H1 (cell line): ENCODE results near the gene GTF2F2. TPM values are rescaled to one million over a fixed set of nuclear protein-coding genes. Genes with fewer than 3 reads are reported as not detected.

Experiments
- CTCF ChIA-PET: fragments of 300-600 bp; sonication (Branson Sonifier 250); formaldehyde crosslinking; loops from one replicate; lab custom pipeline; 2021; ENCODE audit not compliant: partially characterized antibody; lab: Charles Lee
- POLR2A ChIA-PET: fragments of 300-600 bp; sonication (Branson Sonifier 250); formaldehyde crosslinking; loops from one replicate; lab custom pipeline; 2021; ENCODE audit warnings: inconsistent platforms; ENCODE audit not compliant: partially characterized antibody; lab: Charles Lee
- DNase-seq, 2 experiments: peaks; one replicate each; pipeline versions ENCODE4 v3.0.0 to v3.0.0-alpha.2; 2010 to 2022; ENCODE audit warnings: low spot score in 2 of 2, low read depth in 1 of 2, mixed read lengths in 1 of 2
- FAIRE-seq: peaks from 2 replicates; lab custom pipeline; 2011; peaks lifted over from hg19 to GRCh38; lab: Jason Lieb, UNC
- H2AFZ ChIP-seq: 2 replicates; pipeline ENCODE4 v1.8.1; 2012; ENCODE audit warnings: low read length, inconsistent platforms
- H2AK5ac ChIP-seq: 2 replicates; pipeline ENCODE4 v1.6.1; 2013; ENCODE audit warnings: low read depth, low read length
- H2BK120ac ChIP-seq: replicated peaks from 2 replicates; pipeline ENCODE3; 2013; ENCODE audit warnings: low read depth, low read length, inconsistent platforms
- H2BK12ac ChIP-seq: 2 replicates; pipeline ENCODE4 v1.6.1; 2013; ENCODE audit warnings: low read depth, low read length
- H2BK15ac ChIP-seq: 2 replicates; pipeline ENCODE4 v1.6.1; 2013; ENCODE audit warnings: low read length
- H2BK20ac ChIP-seq: 2 replicates; pipeline ENCODE4 v1.6.1; 2013; ENCODE audit warnings: low read length
- H2BK5ac ChIP-seq: 2 replicates; pipeline ENCODE4 v1.6.1; 2013; ENCODE audit warnings: low read depth, low read length
- H3K14ac ChIP-seq: 2 replicates; pipeline ENCODE4 v1.6.1; 2013; ENCODE audit warnings: inconsistent platforms; ENCODE audit not compliant: insufficient read length
- H3K18ac ChIP-seq: 2 replicates; pipeline ENCODE4 v1.6.1; 2013; ENCODE audit warnings: low read length; ENCODE audit errors: extremely low read depth
- H3K23ac ChIP-seq: 2 replicates; pipeline ENCODE4 v1.6.1; 2013; ENCODE audit warnings: inconsistent platforms; ENCODE audit not compliant: insufficient read length
- H3K23me2 ChIP-seq: 2 replicates; pipeline ENCODE4 v1.6.1; 2013; ENCODE audit warnings: low read depth, low read length
- H3K27ac ChIP-seq: 2 replicates; pipeline ENCODE4 v1.6.1; 2011; ENCODE audit warnings: low read depth, low read length, inconsistent platforms
- H3K27me3 ChIP-seq, 4 experiments: replicated peaks in 1 of 4; 1 replicate in 1 of 4; 2 replicates in 3 of 4; pipeline versions ENCODE4 v1.6.1 to v1.8.1; 2011 to 2013; ENCODE audit warnings: low read length in 3 of 4, mild to moderate bottlenecking in 3 of 4, inconsistent platforms in 2 of 4, mixed read lengths in 2 of 4, moderate library complexity in 1 of 4; ENCODE audit not compliant: control insufficient read depth in 3 of 4, insufficient read depth in 3 of 4; ENCODE audit errors: extremely low read depth in 1 of 4
- H3K36me3 ChIP-seq, 4 experiments: 2 replicates each; pipeline versions ENCODE4 v1.6.1 to v1.8.1; 2011 to 2013; ENCODE audit warnings: mild to moderate bottlenecking in 4 of 4, low read length in 3 of 4, moderate library complexity in 2 of 4, control low read depth in 1 of 4, inconsistent platforms in 1 of 4; ENCODE audit not compliant: insufficient read depth in 4 of 4, control insufficient read depth in 2 of 4
- H3K4ac ChIP-seq: replicated peaks from 2 replicates; pipeline ENCODE3; 2013; ENCODE audit warnings: low read length, low read depth, mixed read lengths, inconsistent platforms; ENCODE audit not compliant: insufficient read length
- H3K4me1 ChIP-seq, 4 experiments: replicated peaks in 1 of 4; 1 replicate in 1 of 4; 2 replicates in 3 of 4; pipeline versions ENCODE4 v1.6.1 to v1.8.1; 2011 to 2013; ENCODE audit warnings: low read length in 3 of 4, inconsistent platforms in 2 of 4, mixed read lengths in 1 of 4; ENCODE audit not compliant: insufficient read depth in 4 of 4, control insufficient read depth in 3 of 4
- H3K4me2 ChIP-seq, 2 experiments: 2 replicates each; pipeline versions ENCODE4 v1.6.1 to v1.8.1; 2011 to 2013; ENCODE audit warnings: low read depth in 2 of 2, low read length in 2 of 2, control low read depth in 1 of 2, inconsistent platforms in 1 of 2, mild to moderate bottlenecking in 1 of 2; ENCODE audit not compliant: insufficient read depth in 1 of 2
- H3K4me3 ChIP-seq, 4 experiments: fragments of 200-600, 300-600 bp in 1 of 4; sonication (generic), shearing (Covaris generic), sonication (Bioruptor Twin) in 1 of 4; 2 replicates each; pipeline versions ENCODE4 v1.5.1 to v1.8.1; 2011 to 2016; ENCODE audit warnings: low read length in 4 of 4, low read depth in 3 of 4, control low read depth in 2 of 4, inconsistent platforms in 2 of 4, mild to moderate bottlenecking in 2 of 4, mixed read lengths in 1 of 4, moderate library complexity in 1 of 4; ENCODE audit not compliant: insufficient read depth in 2 of 4; ENCODE audit errors: extremely low read depth in 1 of 4
- H3K56ac ChIP-seq: replicated peaks from 2 replicates; pipeline ENCODE3; 2013; ENCODE audit warnings: low read depth, mild to moderate bottlenecking, mixed read lengths, low read length, inconsistent platforms; ENCODE audit not compliant: insufficient read length
- H3K79me1 ChIP-seq: 2 replicates; pipeline ENCODE4 v1.6.1; 2013; ENCODE audit warnings: low read depth, low read length, control low read depth
- H3K79me2 ChIP-seq, 2 experiments: 2 replicates each; pipeline versions ENCODE4 v1.6.1 to v1.8.1; 2012 to 2013; ENCODE audit warnings: low read length in 2 of 2, mild to moderate bottlenecking in 2 of 2, inconsistent platforms in 1 of 2; ENCODE audit not compliant: insufficient read depth in 2 of 2, control insufficient read depth in 1 of 2
- H3K9ac ChIP-seq, 4 experiments: replicated peaks in 1 of 4; 1 replicate in 1 of 4; 2 replicates in 3 of 4; pipeline versions ENCODE4 v1.6.1 to v1.8.1; 2011 to 2013; ENCODE audit warnings: low read depth in 3 of 4, low read length in 3 of 4, control low read depth in 2 of 4, mild to moderate bottlenecking in 2 of 4, moderate library complexity in 2 of 4, inconsistent platforms in 1 of 4; ENCODE audit errors: extremely low read depth in 1 of 4
- H3K9me3 ChIP-seq, 2 experiments: 2 replicates each; pipeline versions ENCODE4 v1.6.1 to v1.8.1; 2012 to 2013; ENCODE audit warnings: mild to moderate bottlenecking in 2 of 2, moderate library complexity in 2 of 2, control low read depth in 1 of 2, inconsistent platforms in 1 of 2, low read depth in 1 of 2, low read length in 1 of 2, mixed read lengths in 1 of 2; ENCODE audit not compliant: insufficient read depth in 2 of 2
- H4K20me1 ChIP-seq, 2 experiments: replicated peaks in 1 of 2; 2 replicates each; pipeline versions ENCODE3 to v1.8.1; 2011 to 2013; ENCODE audit warnings: inconsistent platforms in 2 of 2, low read length in 2 of 2, mild to moderate bottlenecking in 1 of 2; ENCODE audit not compliant: insufficient read depth in 2 of 2, control insufficient read depth in 1 of 2
- H4K5ac ChIP-seq: 2 replicates; pipeline ENCODE4 v1.6.1; 2013; ENCODE audit warnings: low read length, low read depth, mixed read lengths, inconsistent platforms; ENCODE audit not compliant: insufficient read length
- H4K8ac ChIP-seq: 2 replicates; pipeline ENCODE4 v1.8.0; 2013; ENCODE audit warnings: mild to moderate bottlenecking, moderate library complexity, low read length, inconsistent platforms; ENCODE audit not compliant: insufficient read depth; ENCODE audit errors: extremely low read depth
- H4K91ac ChIP-seq: replicated peaks from 2 replicates; pipeline ENCODE3; 2013; ENCODE audit warnings: low read length, mixed read lengths, inconsistent platforms; ENCODE audit not compliant: insufficient read length
- CBX5 ChIP-seq: fragments of 300-800, 300-1000 bp; sonication (generic); IDR thresholded peaks from 2 replicates; pipeline ENCODE4 v1.7.1; 2016; ENCODE audit warnings: antibody characterized with exemption, low read length, low read depth
- CHD1 ChIP-seq: IDR thresholded peaks from 2 replicates; pipeline ENCODE4 v1.6.1; 2012; ENCODE audit warnings: low read depth, low read length, improper control_type of control experiment
- KDM1A ChIP-seq: fragments of 200-600, 300-600 bp; sonication (generic); IDR thresholded peaks from 2 replicates; pipeline ENCODE4 v1.7.1; 2016; ENCODE audit warnings: mild to moderate bottlenecking, low read length, borderline replicate concordance
- KDM5A ChIP-seq: fragments of 200-600 bp; IDR thresholded peaks from 2 replicates; pipeline ENCODE4 v1.7.1; 2012; ENCODE audit warnings: mild to moderate bottlenecking, low read length, inconsistent platforms, mixed read lengths
- MAFK ChIP-seq: IDR thresholded peaks from 2 replicates; pipeline ENCODE4 v1.6.1; 2012; ENCODE audit warnings: low read depth, mild to moderate bottlenecking, improper control_type of control experiment, low read length
- SP1 ChIP-seq: IDR thresholded peaks from 2 replicates; pipeline ENCODE4 v1.6.1; 2011; ENCODE audit warnings: low read depth, low read length
- SP2 ChIP-seq: IDR thresholded peaks from 2 replicates; pipeline ENCODE4 v1.6.1; 2012; ENCODE audit warnings: mild to moderate bottlenecking, low read length, inconsistent platforms
- SP4 ChIP-seq: IDR thresholded peaks from 2 replicates; pipeline ENCODE4 v1.6.1; 2012; ENCODE audit warnings: low read length, inconsistent platforms
- TCF12 ChIP-seq: IDR thresholded peaks from 2 replicates; pipeline ENCODE4 v1.6.1; 2011; ENCODE audit warnings: low read depth, mild to moderate bottlenecking, low read length
- TEAD4 ChIP-seq: IDR thresholded peaks from 2 replicates; pipeline ENCODE4 v1.6.1; 2012; ENCODE audit warnings: low read depth, low read length, inconsistent platforms, mixed read lengths
- WGBS, 2 experiments: shearing (Covaris generic) in 1 of 2; methylation state at CpG; one replicate each; pipeline versions ENCODE4 v1.1.6 to v1.1.7; 2013 to 2015; ENCODE audit warnings: low lambda C conversion rate in 2 of 2, mixed read lengths in 2 of 2, inconsistent platforms in 1 of 2, low coverage in 1 of 2, missing lambda C conversion rate in 1 of 2; ENCODE audit not compliant: insufficient replicate concordance in 2 of 2, insufficient coverage in 1 of 2, insufficient read length in 1 of 2; ENCODE audit errors: extremely low coverage in 1 of 2, missing lambda C conversion rate in 1 of 2; 5-methylcytosine and 5-hydroxymethylcytosine counted together
- polyA plus RNA-seq, 7 experiments: library from polyadenylated mRNA; depleted of rRNA in 3 of 7; stranded (reverse) in 5 of 7; unstranded in 2 of 7; fragments of >200 nt in 5 of 7; fragments of 200-250 nt in 2 of 7; gene quantifications; 1 replicate in 5 of 7; 2 replicates in 1 of 7; 4 replicates in 1 of 7; pipeline versions ENCODE4 v1.2.1 to v1.2.3, GENCODE V29; 2011 to 2013; ENCODE audit warnings: missing spikeins in 2 of 7, mixed read lengths in 2 of 7
- total RNA-seq: library from RNA; stranded (reverse); fragmentation: NEBNext Ultra II Directional; extraction: Animal tissue kit (Norgen Biotek cat#: 25700); gene quantifications from 2 replicates; pipeline ENCODE4 v1.2.1, GENCODE V29; 2021
- TF ChIP-seq, protein P1 (sequence below): IDR thresholded peaks from 2 replicates; pipeline ENCODE4 v1.6.1; 2012; ENCODE audit warnings: low read length, inconsistent platforms
- TF ChIP-seq, protein P2 (sequence below): IDR thresholded peaks from 2 replicates; pipeline ENCODE4 v1.6.1; 2011; ENCODE audit warnings: low read length, improper control_type of control experiment

GTF2F2 gene
- total and polyA plus RNA-seq, 2 of the 8 experiments (the other 6 are each of a cell fraction or from before 2014, with no cell fraction given): 10.8 to 31.1 TPM

DNA sequence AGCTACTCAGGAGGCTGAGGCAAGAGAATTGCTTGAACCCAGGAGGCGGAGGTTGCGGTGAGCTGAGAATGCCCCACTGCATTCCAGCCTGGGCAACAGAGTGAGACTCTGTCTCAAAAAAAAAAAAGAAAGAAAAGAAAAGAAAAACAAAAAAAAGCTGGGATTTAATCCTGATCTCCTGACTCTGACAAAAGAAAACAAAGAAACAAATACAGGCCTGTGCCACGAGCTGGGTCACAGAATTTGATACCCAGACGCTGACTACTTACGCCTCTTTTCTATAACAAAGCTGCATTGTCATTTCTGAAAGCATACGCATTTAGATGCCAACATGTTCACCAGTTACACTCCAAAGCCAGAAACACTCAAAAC is 18.2 kb upstream of the GTF2F2 start:
- Histone ChIP-seq H3K27me3 (no peaks in the 10 kb centered on the region), H2BK20ac (no peak overlapping the region), H3K4me1 (peaks cover 0 to 12% (median 9%) of the 10 kb centered on the region in 4 experiments; a peak in 4 of 7 replicates), H3K36me3 (no peaks in the 10 kb centered on the region), H4K91ac (no peak overlapping the region), H3K9me3 (0 out of 4 replicates have a peak, but pooled peaks cover 0 to 2% of the 10 kb centered on the region in 2 experiments), H4K8ac (no peak overlapping the region), H2BK15ac (no peak overlapping the region), H3K14ac (no peak overlapping the region), H3K27ac (no peak overlapping the region), H2BK120ac (no peak overlapping the region), H3K4ac (no peak overlapping the region), H3K79me1 (no peaks in the 10 kb centered on the region), H4K20me1 (no peaks in the 10 kb centered on the region), H2BK5ac (no peak overlapping the region), H2AFZ (peak overlapping the region; percentile 85; the same call in 1 of the 2 replicates), H3K56ac (no peak overlapping the region), H3K18ac (no peak overlapping the region), H3K23ac (no peak overlapping the region), H2AK5ac (no peak overlapping the region), H3K79me2 (no peaks in the 10 kb centered on the region), H3K4me3 (no peak overlapping the region), H3K9ac (no peak overlapping the region), H3K4me2 (0 out of 4 replicates have a peak overlapping the region, but pooled peaks of 1 of the 2 experiments have one; percentile 41), H2BK12ac (no peak overlapping the region), H4K5ac (no peak overlapping the region), H3K23me2 (no peaks in the 10 kb centered on the region)
- ChIA-PET CTCF (interaction anchor here (1.0 to 2.8 kb wide), 3 partner anchors 10 to 179 kb away, joined by 3 to 11 read pairs (median 10); no protein-coding TSS in a partner anchor), POLR2A (interaction anchor here (0.9 to 1.6 kb wide), 2 partner anchors 23 to 227 kb away, joined by 3 read pairs; no protein-coding TSS in a partner anchor)
- 83% methylated on average over 6 of the region's 6 CpGs; no CpG with 5 or more reads in 1 of the 2 experiments for WGBS, 2 experiments
- FAIRE-seq (no peak), DNase-seq (no peak)
- TF ChIP-seq CBX5 (no peak), KDM5A (no peak), TEAD4 (no peak), SP1 (no peak), SP2 (no peak), CHD1 (no peak), SP4 (no peak), TCF12 (no peak), KDM1A (no peak), MAFK (no peak)
- TF ChIP-seq, protein P1, sequence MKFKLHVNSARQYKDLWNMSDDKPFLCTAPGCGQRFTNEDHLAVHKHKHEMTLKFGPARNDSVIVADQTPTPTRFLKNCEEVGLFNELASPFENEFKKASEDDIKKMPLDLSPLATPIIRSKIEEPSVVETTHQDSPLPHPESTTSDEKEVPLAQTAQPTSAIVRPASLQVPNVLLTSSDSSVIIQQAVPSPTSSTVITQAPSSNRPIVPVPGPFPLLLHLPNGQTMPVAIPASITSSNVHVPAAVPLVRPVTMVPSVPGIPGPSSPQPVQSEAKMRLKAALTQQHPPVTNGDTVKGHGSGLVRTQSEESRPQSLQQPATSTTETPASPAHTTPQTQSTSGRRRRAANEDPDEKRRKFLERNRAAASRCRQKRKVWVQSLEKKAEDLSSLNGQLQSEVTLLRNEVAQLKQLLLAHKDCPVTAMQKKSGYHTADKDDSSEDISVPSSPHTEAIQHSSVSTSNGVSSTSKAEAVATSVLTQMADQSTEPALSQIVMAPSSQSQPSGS: no peak
- TF ChIP-seq, protein P2, sequence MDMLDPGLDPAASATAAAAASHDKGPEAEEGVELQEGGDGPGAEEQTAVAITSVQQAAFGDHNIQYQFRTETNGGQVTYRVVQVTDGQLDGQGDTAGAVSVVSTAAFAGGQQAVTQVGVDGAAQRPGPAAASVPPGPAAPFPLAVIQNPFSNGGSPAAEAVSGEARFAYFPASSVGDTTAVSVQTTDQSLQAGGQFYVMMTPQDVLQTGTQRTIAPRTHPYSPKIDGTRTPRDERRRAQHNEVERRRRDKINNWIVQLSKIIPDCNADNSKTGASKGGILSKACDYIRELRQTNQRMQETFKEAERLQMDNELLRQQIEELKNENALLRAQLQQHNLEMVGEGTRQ: no peak
